Stimulated activated naive B cell treated with anti-CD40 and anti-IgM and Interleukin-4, amounts not matched to agents 10 μg/mL and 1 μg/mL and 100 μg/mL, for 72 hours (primary cell): Measurements from ENCODE around the gene MAN2A1.

Source experiments
- ATAC-seq, 2 donors: fragments of 150-1000 bp; cut with Tn5 transposase; replicated peaks; 2 replicates each; pipeline ENCODE4 v1.10.0; 2021; ENCODE audit warnings: moderate library complexity in 1 of 2
- DNase-seq: peaks from one replicate; pipeline ENCODE4 v3.0.0; 2021
- H3K27ac Mint-ChIP-seq: one replicate; pipeline ENCODE4 v1.8.0; 2022; ENCODE audit warnings: mild to moderate bottlenecking, mixed read lengths
- H3K27me3 Mint-ChIP-seq, 2 donors: one replicate each; pipeline ENCODE4 v1.8.0; 2022; ENCODE audit warnings: mixed read lengths in 2 of 2
- H3K36me3 Mint-ChIP-seq, 2 donors: one replicate each; pipeline ENCODE4 v1.8.0; 2022; ENCODE audit warnings: mixed read lengths in 2 of 2, mild to moderate bottlenecking in 1 of 2
- H3K4me1 Mint-ChIP-seq, 2 donors: one replicate each; pipeline ENCODE4 v1.8.0; 2022; ENCODE audit warnings: mixed read lengths in 2 of 2, mild to moderate bottlenecking in 1 of 2
- H3K4me3 Mint-ChIP-seq, 2 donors: one replicate each; pipeline ENCODE4 v1.8.0; 2022; ENCODE audit warnings: mild to moderate bottlenecking in 2 of 2, mixed read lengths in 2 of 2, moderate library complexity in 1 of 2
- H3K9me3 Mint-ChIP-seq, 2 donors: one replicate each; pipeline ENCODE4 v1.8.0; 2022; ENCODE audit warnings: mixed read lengths in 2 of 2, mild to moderate bottlenecking in 1 of 2

Gene MAN2A1

DNA sequence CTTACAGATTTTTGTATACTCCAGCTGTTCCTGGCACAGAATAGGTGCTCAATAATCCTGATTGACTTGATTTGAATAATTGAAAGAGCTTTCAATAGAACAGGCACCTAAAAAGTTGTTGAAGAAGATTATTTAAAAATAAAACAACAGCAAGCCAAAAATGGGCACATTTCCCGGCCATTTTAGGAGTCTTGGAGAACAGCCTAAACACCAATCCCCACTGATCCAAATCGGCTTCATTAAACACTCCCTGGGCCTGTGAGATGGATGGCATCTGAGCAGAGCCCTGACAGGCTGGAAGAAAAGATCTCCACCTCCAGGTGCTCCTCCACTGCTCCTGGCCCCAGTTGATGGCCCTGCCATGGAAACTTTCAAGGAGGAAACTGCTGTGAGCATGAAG, 213.3 kb downstream of the MAN2A1 start:
- no peaks in the 10 kb centered on the region for H3K36me3 Mint-ChIP-seq
- no peak for ATAC-seq
- H3K9me3 Mint-ChIP-seq, result no peaks in the 10 kb centered on the region
- no peak for DNase-seq
- H3K4me1 Mint-ChIP-seq, result no peaks in the 10 kb centered on the region
- no peak overlapping the region for H3K4me3 Mint-ChIP-seq
- peaks cover 11 to 12% of the 10 kb centered on the region in 2 donors for H3K27me3 Mint-ChIP-seq
- H3K27ac Mint-ChIP-seq, result no peak overlapping the region

- Mint-ChIP-seq H3K4me3 (no peak overlapping the region), H3K9me3 (no peaks in the 10 kb centered on the region), H3K27me3 (peaks cover 8 to 11% of the 10 kb centered on the region in 2 donors), H3K36me3 (no peaks in the 10 kb centered on the region), H3K4me1 (no peaks in the 10 kb centered on the region), H3K27ac (no peak overlapping the region)
- no peak for ATAC-seq
- no peak for DNase-seq
Measured at GRCh38 chr5:109905906-109906305, 216.2 kb downstream of the MAN2A1 start.

- DNase-seq, result no peak
Measured at GRCh38 chr5:109907189-109907588, 217.5 kb downstream of the MAN2A1 start.

GRCh38 chr5:109907731-109908130, 218.0 kb downstream of the MAN2A1 start:
- no peaks in the 10 kb centered on the region for H3K9me3 Mint-ChIP-seq
- no peak for ATAC-seq
- no peaks in the 10 kb centered on the region for H3K4me1 Mint-ChIP-seq
- H3K36me3 Mint-ChIP-seq, result no peaks in the 10 kb centered on the region
- no peak overlapping the region for H3K27ac Mint-ChIP-seq
- H3K4me3 Mint-ChIP-seq, result no peak overlapping the region
- H3K27me3 Mint-ChIP-seq, result peaks cover 3 to 8% of the 10 kb centered on the region in 2 donors
- DNase-seq, result no peak

More at GRCh38 chr5:109907189-109907588, 217.5 kb downstream of the MAN2A1 start:
- Mint-ChIP-seq H3K9me3 (no peaks in the 10 kb centered on the region), H3K27ac (no peak overlapping the region), H3K36me3 (no peaks in the 10 kb centered on the region), H3K27me3 (peaks cover 8 to 9% of the 10 kb centered on the region in 2 donors), H3K4me1 (no peaks in the 10 kb centered on the region), H3K4me3 (no peak overlapping the region)
- no peak for ATAC-seq

DNA sequence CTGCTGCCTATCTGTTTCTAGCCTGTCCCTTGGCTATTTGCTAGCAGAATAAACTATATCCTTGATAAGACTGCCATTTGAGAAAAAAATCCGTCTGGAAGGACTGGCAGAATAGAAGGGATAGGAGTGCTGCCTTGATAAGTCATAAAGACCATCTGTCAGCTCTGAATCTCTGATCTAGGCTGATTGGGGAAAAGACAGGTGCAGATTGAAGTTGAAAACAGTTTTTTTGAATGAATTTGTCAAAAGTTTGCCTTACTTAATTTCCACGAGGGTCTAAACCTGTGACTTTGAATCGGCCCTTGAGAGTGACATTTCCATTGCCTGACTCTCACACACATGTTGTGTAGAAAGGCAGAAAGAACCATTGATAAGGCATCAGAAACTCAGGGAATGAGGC, 218.6 kb downstream of the MAN2A1 start:
- H3K27me3 Mint-ChIP-seq, result peaks cover 0 to 8% of the 10 kb centered on the region in 2 donors
- H3K36me3 Mint-ChIP-seq, result no peaks in the 10 kb centered on the region
- H3K4me1 Mint-ChIP-seq, result no peaks in the 10 kb centered on the region
- no peak overlapping the region for H3K4me3 Mint-ChIP-seq
- H3K27ac Mint-ChIP-seq, result no peak overlapping the region
- no peaks in the 10 kb centered on the region for H3K9me3 Mint-ChIP-seq
- ATAC-seq (no peak), DNase-seq (no peak)

DNA sequence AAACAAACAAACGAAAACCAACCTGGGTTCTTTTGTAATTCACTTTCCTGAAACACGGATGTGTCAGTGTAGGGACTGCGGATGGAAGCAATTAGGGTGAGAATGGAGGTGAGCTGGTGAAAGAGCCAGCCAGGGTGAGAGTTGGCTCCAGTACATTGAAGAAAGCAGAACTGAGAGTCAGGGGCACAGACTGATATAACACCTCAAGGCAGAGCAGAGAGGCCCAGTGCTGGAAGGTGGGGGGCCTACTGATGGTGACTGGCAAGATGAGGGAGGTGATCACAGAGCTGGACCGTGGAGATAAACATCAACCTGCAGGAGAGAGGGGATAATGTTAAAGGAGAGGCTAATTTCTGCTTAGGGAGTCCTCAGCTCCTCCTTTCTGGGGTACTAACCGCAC, 221.1 kb downstream of the MAN2A1 start:
- H3K27ac Mint-ChIP-seq, result no peak overlapping the region
- ATAC-seq (peak; percentile 76 to 77), DNase-seq (no peak)
- no peaks in the 10 kb centered on the region for H3K4me1 Mint-ChIP-seq
- H3K4me3 Mint-ChIP-seq, result no peak overlapping the region
- peaks cover 0 to 8% of the 10 kb centered on the region in 2 donors for H3K27me3 Mint-ChIP-seq
- no peaks in the 10 kb centered on the region for H3K36me3 Mint-ChIP-seq
- H3K9me3 Mint-ChIP-seq, result no peaks in the 10 kb centered on the region

DNA sequence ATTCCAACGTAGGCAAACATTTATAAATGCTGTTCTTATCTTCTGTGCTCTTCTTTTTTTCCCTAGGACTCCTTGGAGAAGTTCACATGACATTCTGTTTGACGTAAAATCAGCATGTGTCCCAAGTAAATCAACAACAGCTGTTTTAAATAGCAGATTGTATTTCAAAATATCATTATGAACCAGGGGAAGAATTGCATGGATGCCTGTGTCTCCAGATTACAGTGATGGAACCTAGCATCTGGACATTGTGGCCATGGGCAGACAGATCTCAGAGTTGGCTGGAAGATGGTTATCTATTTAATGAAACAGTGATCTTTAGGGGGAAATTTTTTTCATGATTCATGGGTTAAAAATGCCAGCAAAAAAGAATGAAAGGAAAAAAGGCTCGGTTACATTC, 222.0 kb downstream of the MAN2A1 start:
- no peaks in the 10 kb centered on the region for H3K9me3 Mint-ChIP-seq
- H3K4me1 Mint-ChIP-seq, result no peaks in the 10 kb centered on the region
- H3K27ac Mint-ChIP-seq, result no peak overlapping the region
- no peak overlapping the region for H3K4me3 Mint-ChIP-seq
- DNase-seq, result no peak
- peaks cover 0 to 7% of the 10 kb centered on the region in 2 donors for H3K27me3 Mint-ChIP-seq
- ATAC-seq, result no peak
- no peaks in the 10 kb centered on the region for H3K36me3 Mint-ChIP-seq

GRCh38 chr5:109914906-109915305, 225.2 kb downstream of the MAN2A1 start:
- ATAC-seq, result no peak
- no peaks in the 10 kb centered on the region for H3K9me3 Mint-ChIP-seq
- H3K4me1 Mint-ChIP-seq, result no peaks in the 10 kb centered on the region
- no peaks in the 10 kb centered on the region for H3K36me3 Mint-ChIP-seq
- no peaks in the 10 kb centered on the region for H3K27me3 Mint-ChIP-seq
- DNase-seq, result no peak
- no peak overlapping the region for H3K4me3 Mint-ChIP-seq
- H3K27ac Mint-ChIP-seq, result no peak overlapping the region

DNA sequence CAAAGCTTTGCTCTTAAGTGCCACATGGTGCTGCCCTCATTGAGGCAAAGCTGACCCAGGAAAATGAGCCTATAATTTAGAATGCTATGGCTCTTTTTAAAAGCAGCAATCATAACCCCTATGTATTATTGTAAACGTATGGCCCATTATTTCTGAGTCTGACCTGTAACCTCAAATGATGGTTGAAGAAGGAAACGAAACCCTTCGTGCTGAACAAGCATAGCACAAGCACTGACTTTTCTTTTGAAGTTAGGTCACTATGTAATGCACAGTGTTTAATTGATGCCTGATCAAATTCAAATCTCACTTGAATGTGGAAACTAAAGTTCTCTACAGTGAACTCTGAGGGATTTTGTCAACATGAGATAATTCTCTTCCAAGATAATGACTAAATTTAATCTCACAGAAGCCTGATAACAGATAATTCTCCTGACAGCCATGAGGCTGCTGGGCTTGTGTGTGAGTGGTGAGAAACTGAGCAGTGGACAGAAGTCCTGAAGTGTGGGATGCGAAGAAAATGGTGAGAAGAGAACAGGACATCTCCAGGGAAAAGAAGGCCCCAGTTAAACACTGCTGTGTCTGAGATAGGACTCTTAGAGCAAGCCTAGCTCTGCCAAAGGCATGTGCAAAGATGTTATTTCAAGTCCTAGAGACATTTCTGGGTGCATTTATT, 226.9 kb downstream of the MAN2A1 start:
- Mint-ChIP-seq H3K36me3 (no peaks in the 10 kb centered on the region), H3K27me3 (no peaks in the 10 kb centered on the region), H3K9me3 (no peaks in the 10 kb centered on the region), H3K4me1 (no peaks in the 10 kb centered on the region), H3K4me3 (no peak overlapping the region), H3K27ac (no peak overlapping the region)
- DNase-seq (no peak), ATAC-seq (no peak)
